GM21447 (cell line): ENCODE results near the gene STK24.

Experiments used
- ATAC-seq: cut with Tn5 transposase; IDR thresholded peaks from one replicate; pipeline ENCODE4 v1.9.1; 2021; ENCODE audit not compliant: unreplicated experiment

The STK24 gene

GRCh38 chr13:98534821-98535220 is 42.1 kb downstream of the STK24 start:
- no peak for ATAC-seq

- ATAC-seq, result no peak
These were observed 43.0 kb downstream of the STK24 start for GRCh38 chr13:98533912-98534311.

- ATAC-seq, result no peak
These were observed 44.7 kb downstream of the STK24 start for GRCh38 chr13:98532254-98532653.

- ATAC-seq, result no peak
These were observed 46.7 kb downstream of the STK24 start for GRCh38 chr13:98530217-98530616.

- ATAC-seq, result no peak
These were observed 47.7 kb downstream of the STK24 start for GRCh38 chr13:98529171-98529570.

- ATAC-seq, result no peak
These were observed 48.2 kb downstream of the STK24 start for GRCh38 chr13:98528663-98529064.

- no peak for ATAC-seq
These were observed 49.4 kb downstream of the STK24 start for GRCh38 chr13:98527526-98527925.

- ATAC-seq, result peak; percentile 22
These were observed 50.8 kb downstream of the STK24 start for GRCh38 chr13:98526182-98526512.

GRCh38 chr13:98525456-98526181 is 51.3 kb downstream of the STK24 start:
- peak; percentile 31 for ATAC-seq

GRCh38 chr13:98524793-98525192 is 52.1 kb downstream of the STK24 start:
- ATAC-seq, result no peak

- no peak for ATAC-seq
These were observed 52.5 kb downstream of the STK24 start for GRCh38 chr13:98524391-98524790.

GRCh38 chr13:98523455-98524102 is 53.3 kb downstream of the STK24 start:
- ATAC-seq, result peak; percentile 55

- no peak for ATAC-seq
These were observed 54.5 kb downstream of the STK24 start for GRCh38 chr13:98522371-98522770.

- no peak for ATAC-seq
These were observed 55.3 kb downstream of the STK24 start for GRCh38 chr13:98521461-98522247.

GRCh38 chr13:98520674-98521449 is 56.0 kb downstream of the STK24 start:
- no peak for ATAC-seq

- no peak for ATAC-seq
These were observed 56.9 kb downstream of the STK24 start for GRCh38 chr13:98519976-98520375.

GRCh38 chr13:98517576-98518310 is 59.2 kb downstream of the STK24 start:
- peak; percentile 37 for ATAC-seq

- ATAC-seq, result no peak
These were observed 61.0 kb downstream of the STK24 start for GRCh38 chr13:98515818-98516465.

- ATAC-seq, result no peak
These were observed 62.6 kb downstream of the STK24 start for GRCh38 chr13:98514288-98514687.

GRCh38 chr13:98513837-98514236 is 63.1 kb downstream of the STK24 start:
- ATAC-seq, result no peak
